MM.1S (cell line): ENCODE results near the gene MSANTD2.

Experiments used
- DNase-seq: peaks from one replicate; pipeline ENCODE4 v3.0.0-alpha.2; 2015
- H2AFZ ChIP-seq: fragments of 300-600 bp; sonication (generic); 2 replicates; pipeline ENCODE4 v1.6.0; 2016; ENCODE audit warnings: antibody characterized with exemption, low read length
- H3F3A ChIP-seq: fragments of 300-600 bp; sonication (generic); 2 replicates; pipeline ENCODE4 v1.6.1; 2016; ENCODE audit warnings: mild to moderate bottlenecking, antibody characterized with exemption, low read length, moderate library complexity, mixed read lengths; ENCODE audit not compliant: insufficient read depth
- H3K27ac ChIP-seq: fragments of 300-600 bp; sonication (generic); 2 replicates; pipeline ENCODE4 v1.5.1; 2016; ENCODE audit warnings: mild to moderate bottlenecking, low read length
- H3K27me3 ChIP-seq: fragments of 300-600 bp; sonication (generic); replicated peaks from 2 replicates; pipeline ENCODE4 v1.6.0; 2016; ENCODE audit warnings: low read length; ENCODE audit not compliant: insufficient read depth
- H3K36me3 ChIP-seq: fragments of 300-600 bp; sonication (generic); replicated peaks from 2 replicates; pipeline ENCODE4 v1.6.1; 2016; ENCODE audit warnings: mild to moderate bottlenecking, low read length, mixed read lengths; ENCODE audit not compliant: insufficient read depth
- H3K4me1 ChIP-seq: fragments of 300-600 bp; sonication (generic); 2 replicates; pipeline ENCODE4 v1.6.1; 2016; ENCODE audit warnings: low read length, mixed read lengths
- H3K4me2 ChIP-seq: fragments of 300-600 bp; sonication (generic); 2 replicates; pipeline ENCODE4 v1.6.0; 2016; ENCODE audit warnings: low read depth, low read length
- H3K4me3 ChIP-seq: fragments of 300-600 bp; sonication (generic); 2 replicates; pipeline ENCODE4 v1.5.1; 2016; ENCODE audit warnings: low read length, mixed read lengths
- H3K79me2 ChIP-seq: fragments of 300-600 bp; sonication (generic); 2 replicates; pipeline ENCODE4 v1.6.1; 2016; ENCODE audit warnings: mixed run types, low read length, mixed read lengths
- H3K9ac ChIP-seq: fragments of 300-600 bp; sonication (generic); 2 replicates; pipeline ENCODE4 v1.6.1; 2016; ENCODE audit warnings: low read length, mixed read lengths
- H3K9me2 ChIP-seq: fragments of 300-600 bp; sonication (generic); replicated peaks from 2 replicates; pipeline ENCODE4 v1.6.1; 2016; ENCODE audit warnings: mild to moderate bottlenecking, low read length, mixed read lengths; ENCODE audit not compliant: insufficient read depth
- H3K9me3 ChIP-seq: fragments of 300-600 bp; sonication (generic); replicated peaks from 2 replicates; pipeline ENCODE4 v1.6.1; 2016; ENCODE audit warnings: mild to moderate bottlenecking, low read length, mixed read lengths; ENCODE audit not compliant: insufficient read depth
- H4K20me1 ChIP-seq: fragments of 300-600 bp; sonication (generic); 2 replicates; pipeline ENCODE4 v1.6.1; 2016; ENCODE audit warnings: mild to moderate bottlenecking, low read length, moderate library complexity, mixed read lengths; ENCODE audit not compliant: insufficient read depth
- EZH2 ChIP-seq: fragments of 300-600 bp; sonication (generic); optimal IDR thresholded peaks from 2 replicates; pipeline ENCODE3; 2017; ENCODE audit warnings: low read depth, mild to moderate bottlenecking, antibody characterized with exemption, low read length, mixed read lengths
- EZH2phosphoT487 ChIP-seq: fragments of 300-600 bp; sonication (generic); IDR thresholded peaks from 2 replicates; pipeline ENCODE4 v1.6.1; 2018; ENCODE audit warnings: antibody characterized with exemption, low read length
- TF ChIP-seq, protein P1 (sequence below): fragments of 300-600 bp; sonication (generic); IDR thresholded peaks from 2 replicates; pipeline ENCODE4 v1.5.1; 2016; ENCODE audit warnings: antibody characterized with exemption, low read length, mixed read lengths

Gene MSANTD2

GRCh38 chr11:124754309-124754708 lies 45.9 kb downstream of the MSANTD2 start:
- H3F3A ChIP-seq = no peaks in the 10 kb centered on the region
- no peak overlapping the region for H3K4me2 ChIP-seq
- no peak overlapping the region for H3K27ac ChIP-seq

GRCh38 chr11:124753624-124754023 lies 46.6 kb downstream of the MSANTD2 start:
- peaks cover 8% of the 10 kb centered on the region for H3K4me1 ChIP-seq

More at GRCh38 chr11:124754309-124754708, 45.9 kb downstream of the MSANTD2 start:
- Histone ChIP-seq H3K4me3 (no peak overlapping the region), H3K79me2 (peaks cover 8% of the 10 kb centered on the region), H3K36me3 (no peaks in the 10 kb centered on the region), H3K9me3 (no peaks in the 10 kb centered on the region), H3K4me1 (peaks cover 8% of the 10 kb centered on the region), H3K9ac (no peak overlapping the region), H2AFZ (no peak overlapping the region), H3K27me3 (no peaks in the 10 kb centered on the region), H4K20me1 (no peaks in the 10 kb centered on the region), H3K9me2 (no peaks in the 10 kb centered on the region)
- no peak for DNase-seq
- TF ChIP-seq, protein P1, sequence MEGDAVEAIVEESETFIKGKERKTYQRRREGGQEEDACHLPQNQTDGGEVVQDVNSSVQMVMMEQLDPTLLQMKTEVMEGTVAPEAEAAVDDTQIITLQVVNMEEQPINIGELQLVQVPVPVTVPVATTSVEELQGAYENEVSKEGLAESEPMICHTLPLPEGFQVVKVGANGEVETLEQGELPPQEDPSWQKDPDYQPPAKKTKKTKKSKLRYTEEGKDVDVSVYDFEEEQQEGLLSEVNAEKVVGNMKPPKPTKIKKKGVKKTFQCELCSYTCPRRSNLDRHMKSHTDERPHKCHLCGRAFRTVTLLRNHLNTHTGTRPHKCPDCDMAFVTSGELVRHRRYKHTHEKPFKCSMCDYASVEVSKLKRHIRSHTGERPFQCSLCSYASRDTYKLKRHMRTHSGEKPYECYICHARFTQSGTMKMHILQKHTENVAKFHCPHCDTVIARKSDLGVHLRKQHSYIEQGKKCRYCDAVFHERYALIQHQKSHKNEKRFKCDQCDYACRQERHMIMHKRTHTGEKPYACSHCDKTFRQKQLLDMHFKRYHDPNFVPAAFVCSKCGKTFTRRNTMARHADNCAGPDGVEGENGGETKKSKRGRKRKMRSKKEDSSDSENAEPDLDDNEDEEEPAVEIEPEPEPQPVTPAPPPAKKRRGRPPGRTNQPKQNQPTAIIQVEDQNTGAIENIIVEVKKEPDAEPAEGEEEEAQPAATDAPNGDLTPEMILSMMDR = no peak
- TF ChIP-seq EZH2 = no peak
- TF ChIP-seq EZH2phosphoT487 = no peak

GRCh38 chr11:124753205-124753604 lies 47.0 kb downstream of the MSANTD2 start:
- H4K20me1 ChIP-seq = no peaks in the 10 kb centered on the region
- H3K27ac ChIP-seq = no peak overlapping the region
- no peak overlapping the region for H3K4me2 ChIP-seq
- no peak overlapping the region for H2AFZ ChIP-seq
- H3K27me3 ChIP-seq = no peaks in the 10 kb centered on the region
- H3K9ac ChIP-seq = no peak overlapping the region
- H3F3A ChIP-seq = no peaks in the 10 kb centered on the region
- H3K79me2 ChIP-seq = no peaks in the 10 kb centered on the region
- TF ChIP-seq, protein P1 = no peak
- H3K9me3 ChIP-seq = no peaks in the 10 kb centered on the region
- no peak for DNase-seq
- H3K4me3 ChIP-seq = no peak overlapping the region
- no peaks in the 10 kb centered on the region for H3K36me3 ChIP-seq
- H3K4me1 ChIP-seq = peaks cover 8% of the 10 kb centered on the region
- H3K9me2 ChIP-seq = no peaks in the 10 kb centered on the region

More at GRCh38 chr11:124753624-124754023, 46.6 kb downstream of the MSANTD2 start:
- TF ChIP-seq EZH2 (no peak), EZH2phosphoT487 (no peak)
- TF ChIP-seq, protein P1 = no peak
- Histone ChIP-seq H3F3A (no peaks in the 10 kb centered on the region), H3K36me3 (no peaks in the 10 kb centered on the region), H3K27me3 (no peaks in the 10 kb centered on the region), H3K9me3 (no peaks in the 10 kb centered on the region), H3K79me2 (peaks cover under 1% of the 10 kb centered on the region), H3K4me3 (no peak overlapping the region), H3K9ac (no peak overlapping the region), H3K4me2 (no peak overlapping the region), H2AFZ (no peak overlapping the region), H3K9me2 (no peaks in the 10 kb centered on the region), H3K27ac (no peak overlapping the region), H4K20me1 (no peaks in the 10 kb centered on the region)
- no peak for DNase-seq
